Glutamatergic neuron (in vitro differentiated cells): ENCODE measurements around the gene OR10H1. TPM values are rescaled to one million over a fixed set of nuclear protein-coding genes. Genes with fewer than 3 reads are reported as not detected.
"Not testable (repeated sequence)": the region's sequence is repeated elsewhere in the genome, so short reads cannot be mapped to it uniquely, and the experiment has no call there.

Source experiments
- DNase-seq: peaks from one replicate; pipeline ENCODE4 v3.0.0; 2022
- H3K27ac Mint-ChIP-seq: one replicate; pipeline ENCODE4 v1.8.0; 2020; ENCODE audit warnings: mild to moderate bottlenecking, mixed read lengths, inconsistent platforms; ENCODE audit not compliant: unreplicated experiment
- H3K27me3 Mint-ChIP-seq: one replicate; pipeline ENCODE4 v1.8.0; 2020; ENCODE audit warnings: mild to moderate bottlenecking, moderate library complexity, mixed read lengths, inconsistent platforms; ENCODE audit not compliant: unreplicated experiment
- H3K36me3 Mint-ChIP-seq: one replicate; pipeline ENCODE4 v1.8.0; 2020; ENCODE audit warnings: mild to moderate bottlenecking, mixed read lengths, inconsistent platforms; ENCODE audit not compliant: unreplicated experiment
- H3K4me1 Mint-ChIP-seq: one replicate; pipeline ENCODE4 v1.8.0; 2020; ENCODE audit warnings: mild to moderate bottlenecking, low read depth, mixed read lengths, inconsistent platforms; ENCODE audit not compliant: unreplicated experiment
- H3K4me3 Mint-ChIP-seq: one replicate; pipeline ENCODE4 v1.8.0; 2020; ENCODE audit warnings: mild to moderate bottlenecking, mixed read lengths, inconsistent platforms; ENCODE audit not compliant: unreplicated experiment
- H3K9me3 Mint-ChIP-seq: one replicate; pipeline ENCODE4 v1.8.0; 2020; ENCODE audit warnings: mild to moderate bottlenecking, moderate library complexity, mixed read lengths, inconsistent platforms; ENCODE audit not compliant: unreplicated experiment
- CTCF ChIP-seq: fragments of 200-600 bp; sonication (generic); IDR thresholded peaks from one replicate; pipeline ENCODE4 v1.5.0; 2021; ENCODE audit not compliant: partially characterized antibody, unreplicated experiment
- total RNA-seq: library from RNA; stranded (reverse); fragmentation: NEBNext Ultra II Directional; extraction: Animal tissue kit (Norgen Biotek cat#: 25700); gene quantifications from one replicate; pipeline ENCODE4 v1.2.1, GENCODE V29; 2021; ENCODE audit not compliant: unreplicated experiment

Gene OR10H1
- total RNA-seq, 1 donor from 2014 or later = not detected

GRCh38 chr19:15841875-15842569 lies 26.6 kb upstream of the OR10H1 start:
- H3K36me3 Mint-ChIP-seq = peaks cover 5% of the 10 kb centered on the region
- H3K9me3 Mint-ChIP-seq = peaks cover 8% of the 10 kb centered on the region
- H3K27ac Mint-ChIP-seq = no peak overlapping the region

GRCh38 chr19:15840833-15841232 lies 25.4 kb upstream of the OR10H1 start:
- no peak overlapping the region for H3K4me3 Mint-ChIP-seq
- DNase-seq = no peak
- peaks cover 12% of the 10 kb centered on the region for H3K9me3 Mint-ChIP-seq
- peaks cover 2% of the 10 kb centered on the region for H3K4me1 Mint-ChIP-seq
- H3K36me3 Mint-ChIP-seq = no peaks in the 10 kb centered on the region
- no peak for TF ChIP-seq CTCF
- H3K27me3 Mint-ChIP-seq = no peaks in the 10 kb centered on the region
- no peak overlapping the region for H3K27ac Mint-ChIP-seq

More at GRCh38 chr19:15841875-15842569, 26.6 kb upstream of the OR10H1 start:
- no peak for DNase-seq
- Mint-ChIP-seq H3K4me1 (no peaks in the 10 kb centered on the region), H3K27me3 (no peaks in the 10 kb centered on the region), H3K4me3 (no peak overlapping the region)
- peak; percentile 18 for TF ChIP-seq CTCF

- not testable (repeated sequence) for H3K27me3 Mint-ChIP-seq, DNase-seq, H3K4me3 Mint-ChIP-seq, H3K4me1 Mint-ChIP-seq, H3K36me3 Mint-ChIP-seq
- H3K27ac Mint-ChIP-seq = peak overlapping the region; percentile 39
- peaks cover 13% of the 10 kb centered on the region for H3K9me3 Mint-ChIP-seq
Measured at GRCh38 chr19:15839888-15840287, 24.4 kb upstream of the OR10H1 start.

GRCh38 chr19:15838351-15838750 lies 22.9 kb upstream of the OR10H1 start:
- H3K27ac Mint-ChIP-seq = no peak overlapping the region
- no peak for DNase-seq
- no peak overlapping the region for H3K4me3 Mint-ChIP-seq
- H3K4me1 Mint-ChIP-seq = peaks cover 3% of the 10 kb centered on the region
- H3K27me3 Mint-ChIP-seq = no peaks in the 10 kb centered on the region
- peaks cover 8% of the 10 kb centered on the region for H3K9me3 Mint-ChIP-seq
- TF ChIP-seq CTCF = no peak
- no peaks in the 10 kb centered on the region for H3K36me3 Mint-ChIP-seq

- H3K27ac Mint-ChIP-seq = peak overlapping the region; percentile 76
- H3K4me1 Mint-ChIP-seq = peaks cover 3% of the 10 kb centered on the region
- no peaks in the 10 kb centered on the region for H3K27me3 Mint-ChIP-seq
- no peak for DNase-seq
- TF ChIP-seq CTCF = no peak
- H3K9me3 Mint-ChIP-seq = peaks cover 6% of the 10 kb centered on the region
- peak overlapping the region; percentile 77 for H3K4me3 Mint-ChIP-seq
- H3K36me3 Mint-ChIP-seq = no peaks in the 10 kb centered on the region
Measured at GRCh38 chr19:15837221-15837731, 21.8 kb upstream of the OR10H1 start.
